ENCODE measurements around the gene TNIP2.

GRCh38 chr4:2754848-2755819 lies 1.0 kb downstream of the TNIP2 start:
- TF ChIP-seq CTCF (IDR thresholded peaks at IDR 0.05; ENCODE audit: low read depth, low read length, missing input control), result no peak
- no peak for TF ChIP-seq JUND (IDR thresholded peaks at IDR 0.05)
- TF ChIP-seq RAD21 (IDR thresholded peaks at IDR 0.05), result no peak
- TF ChIP-seq MAX (IDR thresholded peaks at IDR 0.05), result no peak
- TF ChIP-seq ATF3 (IDR thresholded peaks at IDR 0.05), result no peak
- TF ChIP-seq ZBTB33 (IDR thresholded peaks at IDR 0.05), result no peak
- TF ChIP-seq GABPA (IDR thresholded peaks at IDR 0.05 in 1 of 2, conservative IDR thresholded peaks at IDR 0.05 in 1 of 2), result no peak
- no peak for TF ChIP-seq EGR1 (IDR thresholded peaks at IDR 0.05; ENCODE audit: low read depth in 2 of 2)
